GM06990 (cell line): ENCODE data around the gene ABHD2.

ENCODE experiments used
- DNase-seq: peaks from one replicate; pipeline ENCODE4 v3.0.0-alpha.2; 2011; ENCODE audit not compliant: insufficient read length; ENCODE audit errors: extremely low read depth
- H3K27me3 ChIP-seq: replicated peaks from 2 replicates; pipeline ENCODE4 v1.6.0; 2011; ENCODE audit warnings: low read length; ENCODE audit not compliant: control insufficient read depth, insufficient read depth
- H3K36me3 ChIP-seq: 2 replicates; pipeline ENCODE4 v1.5.1; 2011; ENCODE audit warnings: low read length; ENCODE audit not compliant: control insufficient read depth, insufficient read depth
- H3K4me3 ChIP-seq: replicated peaks from 2 replicates; pipeline ENCODE4 v1.5.1; 2011; ENCODE audit warnings: low read depth, mild to moderate bottlenecking, control low read depth, low read length
- CTCF ChIP-seq: IDR thresholded peaks from 2 replicates; pipeline ENCODE4 v1.5.1; 2011; ENCODE audit warnings: low read length, control low read depth, mild to moderate bottlenecking, inconsistent platforms; ENCODE audit not compliant: insufficient read depth, poor library complexity, severe bottlenecking

The ABHD2 gene

GRCh38 chr15:89111961-89112340 is 23.7 kb downstream of the ABHD2 start:
- H3K27me3 ChIP-seq = no peaks in the 10 kb centered on the region
- peaks cover 3% of the 10 kb centered on the region for H3K36me3 ChIP-seq
- no peak for DNase-seq
- H3K4me3 ChIP-seq = no peak overlapping the region
- no peak for TF ChIP-seq CTCF

GRCh38 chr15:89112341-89112971 is 24.2 kb downstream of the ABHD2 start:
- DNase-seq = peak; percentile 41
- peaks cover 3% of the 10 kb centered on the region for H3K36me3 ChIP-seq
- TF ChIP-seq CTCF = no peak
- no peak overlapping the region for H3K4me3 ChIP-seq
- no peaks in the 10 kb centered on the region for H3K27me3 ChIP-seq

GRCh38 chr15:89113296-89114024 is 25.2 kb downstream of the ABHD2 start:
- Histone ChIP-seq H3K36me3 (peaks cover 3% of the 10 kb centered on the region), H3K27me3 (no peaks in the 10 kb centered on the region), H3K4me3 (no peak overlapping the region)
- no peak for TF ChIP-seq CTCF
- DNase-seq = no peak

GRCh38 chr15:89114990-89115389 is 26.7 kb downstream of the ABHD2 start:
- Histone ChIP-seq H3K27me3 (no peaks in the 10 kb centered on the region), H3K36me3 (peaks cover 7% of the 10 kb centered on the region), H3K4me3 (no peak overlapping the region)
- DNase-seq = no peak
- no peak for TF ChIP-seq CTCF

GRCh38 chr15:89115547-89115946 is 27.3 kb downstream of the ABHD2 start:
- no peak for TF ChIP-seq CTCF
- H3K27me3 ChIP-seq = no peaks in the 10 kb centered on the region
- DNase-seq = no peak
- no peak overlapping the region for H3K4me3 ChIP-seq
- H3K36me3 ChIP-seq = peaks cover 7% of the 10 kb centered on the region
